ENCODE data around the gene PRR5L.
"Not testable (repeated sequence)": the region's sequence is repeated elsewhere in the genome, so short reads cannot be mapped to it uniquely, and the experiment has no call there.

Gene PRR5L

GRCh38 chr11:36317992-36318391 is 21.9 kb downstream of the PRR5L start:
- Histone ChIP-seq H3K4me1 (ENCODE audit: control insufficient read depth, insufficient read depth, low read length) (no peaks in the 10 kb centered on the region), H3K9me3 (ENCODE audit: control insufficient read depth, insufficient read depth, low read depth, low read length) (no peaks in the 10 kb centered on the region), H3K4me3 (ENCODE audit: low read depth, low read length) (no peak overlapping the region), H3K27ac (ENCODE audit: extremely low read depth, low read depth, low read length) (no peak overlapping the region), H3K36me3 (ENCODE audit: control insufficient read depth in 2 of 2, insufficient read depth in 1 of 2, low read length in 2 of 2) (no peaks in the 10 kb centered on the region)
- TF ChIP-seq ZNF223 (tag by site-specific recombination; IDR thresholded peaks at IDR 0.05): no peak
- TF ChIP-seq EGR2 (tag by site-specific recombination; IDR thresholded peaks at IDR 0.05; ENCODE audit: low read depth): no peak
- TF ChIP-seq ZNF280D (tag by site-specific recombination; IDR thresholded peaks at IDR 0.05): no peak
- no peak for TF ChIP-seq ZNF560 (tag by site-specific recombination; IDR thresholded peaks at IDR 0.05; ENCODE audit: borderline replicate concordance)
- TF ChIP-seq ZNF133 (tag by site-specific recombination; IDR thresholded peaks at IDR 0.05): no peak
- no peak for TF ChIP-seq ZNF394 (tag by site-specific recombination; IDR thresholded peaks at IDR 0.05; ENCODE audit: borderline replicate concordance)
- ChIA-PET CTCF (interaction anchor here (0.6 kb wide), 1 partner anchor 856 kb away, joined by 3 read pairs; no protein-coding TSS in a partner anchor), POLR2A (no interaction called here)

- POLR2A ChIA-PET; H3K4me3 ChIP-seq (ENCODE audit: low read depth, low read length); CTCF ChIA-PET; H3K27ac ChIP-seq (ENCODE audit: extremely low read depth, low read depth, low read length); H3K4me1 ChIP-seq (ENCODE audit: control insufficient read depth, insufficient read depth, low read length); H3K36me3 ChIP-seq (ENCODE audit: control insufficient read depth in 2 of 2, insufficient read depth in 1 of 2, low read length in 2 of 2); H3K9me3 ChIP-seq (ENCODE audit: control insufficient read depth, insufficient read depth, low read depth, low read length): not testable (repeated sequence)
Observed at GRCh38 chr11:36324956-36325355, 28.9 kb downstream of the PRR5L start.

DNA sequence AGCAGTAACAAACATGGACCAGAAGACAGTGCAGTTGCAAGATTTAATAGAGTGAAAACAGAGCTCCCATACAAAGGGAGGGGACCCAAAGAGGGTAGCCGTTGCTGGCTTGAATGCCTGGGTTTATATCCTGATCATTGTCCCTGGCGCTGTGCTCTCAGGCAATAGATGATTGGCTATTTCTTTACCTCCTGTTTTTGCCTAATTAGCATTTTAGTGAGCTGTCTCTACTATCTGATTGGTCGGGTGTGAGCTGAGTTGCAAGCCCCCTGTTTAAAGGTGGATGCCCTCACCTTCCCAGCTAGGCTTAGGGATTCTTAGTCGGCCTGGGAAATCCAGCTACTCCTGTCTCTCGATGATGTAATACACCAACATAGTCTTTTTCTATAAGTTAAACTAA is 29.3 kb downstream of the PRR5L start:
- H3K36me3 ChIP-seq (ENCODE audit: control insufficient read depth in 2 of 2, insufficient read depth in 1 of 2, low read length in 2 of 2); H3K9me3 ChIP-seq (ENCODE audit: control insufficient read depth, insufficient read depth, low read depth, low read length); H3K4me1 ChIP-seq (ENCODE audit: control insufficient read depth, insufficient read depth, low read length); CTCF ChIA-PET; POLR2A ChIA-PET; H3K4me3 ChIP-seq (ENCODE audit: low read depth, low read length); H3K27ac ChIP-seq (ENCODE audit: extremely low read depth, low read depth, low read length): not testable (repeated sequence)

DNA sequence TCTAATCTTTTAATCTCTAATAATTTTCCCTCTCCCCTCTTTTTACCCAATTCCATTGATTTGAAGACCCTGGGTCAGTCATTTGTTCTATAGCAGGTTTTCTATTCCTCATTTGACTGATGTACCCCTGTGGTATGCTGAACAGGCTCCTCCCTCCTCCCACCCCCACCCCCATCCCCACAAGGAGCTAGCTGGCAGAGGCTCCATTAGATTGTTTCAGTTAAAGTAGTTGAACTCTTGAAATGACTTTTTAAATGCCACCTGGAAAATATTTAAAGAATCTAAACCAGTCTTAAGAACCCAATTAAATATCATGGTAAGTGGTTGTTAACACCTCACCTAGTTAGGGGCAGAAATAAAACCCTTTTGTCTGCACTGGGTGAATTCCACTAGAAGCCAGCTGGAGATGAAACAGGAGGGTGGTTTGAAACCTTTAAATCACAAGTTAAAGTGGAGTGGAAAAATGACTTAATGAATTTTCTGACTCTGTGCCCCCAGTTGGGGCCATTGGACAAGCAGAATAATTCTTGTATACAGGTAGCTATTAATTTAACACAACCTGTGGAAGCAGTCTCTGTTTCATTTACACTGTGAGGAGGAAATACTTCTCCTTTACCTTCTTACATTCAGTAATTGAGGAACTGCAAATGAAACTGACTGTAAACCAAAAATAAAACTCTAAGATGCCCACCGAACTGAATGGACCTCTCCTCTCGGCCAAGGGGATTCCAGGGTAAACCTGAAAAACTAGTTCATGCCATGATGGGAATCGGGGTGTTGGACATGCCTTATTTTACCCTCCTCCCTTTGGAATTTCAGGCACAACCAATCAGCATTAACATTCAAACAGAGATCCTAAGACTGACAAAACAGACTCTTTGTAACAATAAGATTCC is 30.7 kb downstream of the PRR5L start:
- no peak overlapping the region for H3K4me3 ChIP-seq (ENCODE audit: low read depth, low read length)
- POLR2A ChIA-PET: no interaction called here
- CTCF ChIA-PET: interaction anchor here (0.8 kb wide), 1 partner anchor 34 kb away, joined by 3 read pairs; no protein-coding TSS in a partner anchor
- H3K36me3 ChIP-seq (ENCODE audit: control insufficient read depth in 2 of 2, insufficient read depth in 1 of 2, low read length in 2 of 2): no peaks in the 10 kb centered on the region
- H3K9me3 ChIP-seq (ENCODE audit: control insufficient read depth, insufficient read depth, low read depth, low read length): no peaks in the 10 kb centered on the region
- H3K4me1 ChIP-seq (ENCODE audit: control insufficient read depth, insufficient read depth, low read length): no peaks in the 10 kb centered on the region
- TF ChIP-seq, protein P1, sequence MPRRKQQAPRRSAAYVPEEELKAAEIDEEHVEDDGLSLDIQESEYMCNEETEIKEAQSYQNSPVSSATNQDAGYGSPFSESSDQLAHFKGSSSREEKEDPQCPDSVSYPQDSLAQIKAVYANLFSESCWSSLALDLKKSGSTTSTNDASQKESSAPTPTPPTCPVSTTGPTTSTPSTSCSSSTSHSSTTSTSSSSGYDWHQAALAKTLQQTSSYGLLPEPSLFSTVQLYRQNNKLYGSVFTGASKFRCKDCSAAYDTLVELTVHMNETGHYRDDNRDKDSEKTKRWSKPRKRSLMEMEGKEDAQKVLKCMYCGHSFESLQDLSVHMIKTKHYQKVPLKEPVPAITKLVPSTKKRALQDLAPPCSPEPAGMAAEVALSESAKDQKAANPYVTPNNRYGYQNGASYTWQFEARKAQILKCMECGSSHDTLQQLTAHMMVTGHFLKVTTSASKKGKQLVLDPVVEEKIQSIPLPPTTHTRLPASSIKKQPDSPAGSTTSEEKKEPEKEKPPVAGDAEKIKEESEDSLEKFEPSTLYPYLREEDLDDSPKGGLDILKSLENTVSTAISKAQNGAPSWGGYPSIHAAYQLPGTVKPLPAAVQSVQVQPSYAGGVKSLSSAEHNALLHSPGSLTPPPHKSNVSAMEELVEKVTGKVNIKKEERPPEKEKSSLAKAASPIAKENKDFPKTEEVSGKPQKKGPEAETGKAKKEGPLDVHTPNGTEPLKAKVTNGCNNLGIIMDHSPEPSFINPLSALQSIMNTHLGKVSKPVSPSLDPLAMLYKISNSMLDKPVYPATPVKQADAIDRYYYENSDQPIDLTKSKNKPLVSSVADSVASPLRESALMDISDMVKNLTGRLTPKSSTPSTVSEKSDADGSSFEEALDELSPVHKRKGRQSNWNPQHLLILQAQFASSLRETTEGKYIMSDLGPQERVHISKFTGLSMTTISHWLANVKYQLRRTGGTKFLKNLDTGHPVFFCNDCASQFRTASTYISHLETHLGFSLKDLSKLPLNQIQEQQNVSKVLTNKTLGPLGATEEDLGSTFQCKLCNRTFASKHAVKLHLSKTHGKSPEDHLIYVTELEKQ (tag by site-specific recombination; IDR thresholded peaks at IDR 0.05; ENCODE audit: borderline replicate concordance): no peak
- TF ChIP-seq INSM2 (tag by site-specific recombination; IDR thresholded peaks at IDR 0.05) (no peak), ZNF692 (tag by site-specific recombination; IDR thresholded peaks at IDR 0.05) (no peak), SCRT2 (tag by site-specific recombination; IDR thresholded peaks at IDR 0.05) (no peak), ZSCAN4 (tag by site-specific recombination; IDR thresholded peaks at IDR 0.05) (no peak), ZBTB1 (tag by site-specific recombination; IDR thresholded peaks at IDR 0.05) (no peak), ZNF488 (tag by site-specific recombination; IDR thresholded peaks at IDR 0.05) (no peak), GLI4 (tag by site-specific recombination; IDR thresholded peaks at IDR 0.05) (no peak)
- H3K27ac ChIP-seq (ENCODE audit: extremely low read depth, low read depth, low read length): no peak overlapping the region

Measured in HEK293 (cell line).